ENCODE data around the gene ASCL1. TPM values are rescaled to one million over a fixed set of nuclear protein-coding genes. Genes with fewer than 3 reads are reported as not detected.

ASCL1 gene
- total RNA-seq, 3 donors from 2014 or later (not counting 1 experiment from before 2014, with no cell fraction given) = not detected

DNA sequence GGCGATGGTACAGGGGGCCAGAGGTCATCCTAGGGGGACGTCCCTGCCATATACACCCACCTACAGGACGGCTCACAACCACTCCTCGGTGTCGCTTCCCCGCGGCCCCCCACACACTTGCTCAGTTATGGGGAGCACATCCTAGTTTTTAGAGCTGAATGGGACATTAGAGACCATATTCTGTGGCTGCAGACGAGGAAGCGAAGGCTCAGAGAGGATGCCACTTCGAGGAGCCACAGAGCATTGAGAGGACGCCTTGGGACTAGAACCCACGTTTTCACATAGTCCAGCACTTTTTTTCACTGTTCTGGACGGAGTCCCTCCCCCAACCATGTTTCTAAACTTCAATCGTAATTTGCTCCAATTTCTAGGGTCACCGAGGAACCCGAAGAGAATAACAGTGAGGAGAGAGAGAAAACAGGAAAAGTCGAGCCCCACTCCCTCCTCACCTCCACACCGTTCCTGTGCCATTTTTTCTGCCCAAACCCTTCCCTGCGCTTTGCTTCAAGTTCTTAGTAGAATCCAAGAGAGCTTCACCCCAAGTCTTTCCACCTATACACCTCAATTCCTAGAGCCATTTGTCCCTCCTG, 641 bp upstream of the ASCL1 start:
- Mint-ChIP-seq H3K27me3 (ENCODE audit: low read depth in 2 of 2) (peaks cover 61 to 65% of the 10 kb centered on the region in 2 donors), H3K9me3 (peaks cover 0 to 2% of the 10 kb centered on the region in 2 donors), H3K36me3 (peaks cover 13% of the 10 kb centered on the region), H3K4me1 (no peaks in the 10 kb centered on the region), H3K4me3 (no peak overlapping the region), H3K27ac (no peak overlapping the region)
- peaks cover 24% of the 10 kb centered on the region for H3K27me3 ChIP-seq (ENCODE audit: control insufficient read depth, insufficient read depth, low read length)
- TF ChIP-seq, protein P1, sequence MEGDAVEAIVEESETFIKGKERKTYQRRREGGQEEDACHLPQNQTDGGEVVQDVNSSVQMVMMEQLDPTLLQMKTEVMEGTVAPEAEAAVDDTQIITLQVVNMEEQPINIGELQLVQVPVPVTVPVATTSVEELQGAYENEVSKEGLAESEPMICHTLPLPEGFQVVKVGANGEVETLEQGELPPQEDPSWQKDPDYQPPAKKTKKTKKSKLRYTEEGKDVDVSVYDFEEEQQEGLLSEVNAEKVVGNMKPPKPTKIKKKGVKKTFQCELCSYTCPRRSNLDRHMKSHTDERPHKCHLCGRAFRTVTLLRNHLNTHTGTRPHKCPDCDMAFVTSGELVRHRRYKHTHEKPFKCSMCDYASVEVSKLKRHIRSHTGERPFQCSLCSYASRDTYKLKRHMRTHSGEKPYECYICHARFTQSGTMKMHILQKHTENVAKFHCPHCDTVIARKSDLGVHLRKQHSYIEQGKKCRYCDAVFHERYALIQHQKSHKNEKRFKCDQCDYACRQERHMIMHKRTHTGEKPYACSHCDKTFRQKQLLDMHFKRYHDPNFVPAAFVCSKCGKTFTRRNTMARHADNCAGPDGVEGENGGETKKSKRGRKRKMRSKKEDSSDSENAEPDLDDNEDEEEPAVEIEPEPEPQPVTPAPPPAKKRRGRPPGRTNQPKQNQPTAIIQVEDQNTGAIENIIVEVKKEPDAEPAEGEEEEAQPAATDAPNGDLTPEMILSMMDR (IDR thresholded peaks at IDR 0.05) = no peak
- ATAC-seq (no peak), DNase-seq (no peak)
- H3K27ac ChIP-seq (ENCODE audit: low read length) = no peak overlapping the region
- peaks cover 6% of the 10 kb centered on the region for H3K4me1 ChIP-seq (ENCODE audit: control insufficient read depth, insufficient read depth, low read length)
- intact Hi-C loops (cut with micrococcal nuclease) = no loop called here
- no peak overlapping the region for H3K4me3 ChIP-seq (ENCODE audit: low read length)
- H3K36me3 ChIP-seq (ENCODE audit: control insufficient read depth, insufficient read depth, low read length) = no peaks in the 10 kb centered on the region
- 10% methylated on average over 18 of the region's 19 CpGs for WGBS (ENCODE audit: insufficient coverage)
- H3K9me3 ChIP-seq (ENCODE audit: control insufficient read depth, insufficient read depth, low read length) = no peaks in the 10 kb centered on the region

DNA sequence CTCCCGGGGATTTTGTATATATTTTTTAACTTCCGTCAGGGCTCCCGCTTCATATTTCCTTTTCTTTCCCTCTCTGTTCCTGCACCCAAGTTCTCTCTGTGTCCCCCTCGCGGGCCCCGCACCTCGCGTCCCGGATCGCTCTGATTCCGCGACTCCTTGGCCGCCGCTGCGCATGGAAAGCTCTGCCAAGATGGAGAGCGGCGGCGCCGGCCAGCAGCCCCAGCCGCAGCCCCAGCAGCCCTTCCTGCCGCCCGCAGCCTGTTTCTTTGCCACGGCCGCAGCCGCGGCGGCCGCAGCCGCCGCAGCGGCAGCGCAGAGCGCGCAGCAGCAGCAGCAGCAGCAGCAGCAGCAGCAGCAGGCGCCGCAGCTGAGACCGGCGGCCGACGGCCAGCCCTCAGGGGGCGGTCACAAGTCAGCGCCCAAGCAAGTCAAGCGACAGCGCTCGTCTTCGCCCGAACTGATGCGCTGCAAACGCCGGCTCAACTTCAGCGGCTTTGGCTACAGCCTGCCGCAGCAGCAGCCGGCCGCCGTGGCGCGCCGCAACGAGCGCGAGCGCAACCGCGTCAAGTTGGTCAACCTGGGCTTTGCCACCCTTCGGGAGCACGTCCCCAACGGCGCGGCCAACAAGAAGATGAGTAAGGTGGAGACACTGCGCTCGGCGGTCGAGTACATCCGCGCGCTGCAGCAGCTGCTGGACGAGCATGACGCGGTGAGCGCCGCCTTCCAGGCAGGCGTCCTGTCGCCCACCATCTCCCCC, 777 bp downstream of the ASCL1 start:
- Mint-ChIP-seq H3K36me3 (peaks cover 13% of the 10 kb centered on the region), H3K27ac (no peak overlapping the region), H3K27me3 (ENCODE audit: low read depth in 2 of 2) (peaks cover 73 to 77% of the 10 kb centered on the region in 2 donors), H3K4me3 (no peak overlapping the region), H3K9me3 (peaks cover 0 to 2% of the 10 kb centered on the region in 2 donors), H3K4me1 (no peaks in the 10 kb centered on the region)
- peaks cover 37% of the 10 kb centered on the region for H3K27me3 ChIP-seq (ENCODE audit: control insufficient read depth, insufficient read depth, low read length)
- WGBS (ENCODE audit: insufficient coverage) = 2% methylated on average over 83 of the region's 83 CpGs
- no peaks in the 10 kb centered on the region for H3K36me3 ChIP-seq (ENCODE audit: control insufficient read depth, insufficient read depth, low read length)
- no peak overlapping the region for H3K27ac ChIP-seq (ENCODE audit: low read length)
- peaks cover 6% of the 10 kb centered on the region for H3K4me1 ChIP-seq (ENCODE audit: control insufficient read depth, insufficient read depth, low read length)
- ATAC-seq = no peak
- no peak for DNase-seq
- no peak overlapping the region for H3K4me3 ChIP-seq (ENCODE audit: low read length)
- H3K9me3 ChIP-seq (ENCODE audit: control insufficient read depth, insufficient read depth, low read length) = no peaks in the 10 kb centered on the region
- intact Hi-C loops (cut with micrococcal nuclease) = no loop called here
- TF ChIP-seq, protein P1 (IDR thresholded peaks at IDR 0.05) = no peak

DNA sequence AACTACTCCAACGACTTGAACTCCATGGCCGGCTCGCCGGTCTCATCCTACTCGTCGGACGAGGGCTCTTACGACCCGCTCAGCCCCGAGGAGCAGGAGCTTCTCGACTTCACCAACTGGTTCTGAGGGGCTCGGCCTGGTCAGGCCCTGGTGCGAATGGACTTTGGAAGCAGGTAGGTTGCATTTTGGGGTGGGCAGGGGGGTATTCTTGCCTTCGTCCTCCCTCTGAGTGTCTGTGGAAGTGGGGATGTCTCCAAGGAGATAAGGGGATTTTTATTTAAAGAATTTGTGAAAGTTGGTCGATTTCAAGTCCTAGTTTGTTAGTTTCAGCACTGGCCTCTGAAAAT, 1.3 kb downstream of the ASCL1 start:
- H3K4me3 ChIP-seq (ENCODE audit: low read length) = no peak overlapping the region
- H3K27ac ChIP-seq (ENCODE audit: low read length) = no peak overlapping the region
- H3K4me1 ChIP-seq (ENCODE audit: control insufficient read depth, insufficient read depth, low read length) = peaks cover 6% of the 10 kb centered on the region
- H3K27me3 ChIP-seq (ENCODE audit: control insufficient read depth, insufficient read depth, low read length) = peaks cover 42% of the 10 kb centered on the region
- Mint-ChIP-seq H3K9me3 (peaks cover 0 to 2% of the 10 kb centered on the region in 2 donors), H3K4me1 (no peaks in the 10 kb centered on the region), H3K27me3 (ENCODE audit: low read depth in 2 of 2) (peaks cover 79 to 82% of the 10 kb centered on the region in 2 donors), H3K36me3 (peaks cover 13% of the 10 kb centered on the region), H3K4me3 (no peak overlapping the region), H3K27ac (no peak overlapping the region)
- ATAC-seq = no peak
- no peak for DNase-seq
- intact Hi-C loops (cut with micrococcal nuclease) = no loop called here
- peaks cover 2% of the 10 kb centered on the region for H3K9me3 ChIP-seq (ENCODE audit: control insufficient read depth, insufficient read depth, low read length)
- WGBS (ENCODE audit: insufficient coverage) = 8% methylated on average over 15 of the region's 15 CpGs
- TF ChIP-seq, protein P1 (IDR thresholded peaks at IDR 0.05) = no peak
- no peaks in the 10 kb centered on the region for H3K36me3 ChIP-seq (ENCODE audit: control insufficient read depth, insufficient read depth, low read length)
